DOHH2 (cell line): Measurements from ENCODE around the gene THBD.

Experiments used
- EZH2phosphoT487 ChIP-seq: fragments of 200-600 bp; sonication (generic); IDR thresholded peaks from 2 replicates; pipeline ENCODE4 v1.6.1; 2017; ENCODE audit warnings: borderline replicate concordance, mild to moderate bottlenecking, antibody characterized with exemption, low read length, moderate library complexity, mixed read lengths
- TF ChIP-seq, protein P1 (sequence below): fragments of 200-600 bp; sonication (generic); IDR thresholded peaks from one replicate; pipeline ENCODE4 v1.5.1; 2014; ENCODE audit warnings: antibody characterized with exemption, mild to moderate bottlenecking, low read depth, low read length; ENCODE audit not compliant: poor library complexity, severe bottlenecking

DNA sequence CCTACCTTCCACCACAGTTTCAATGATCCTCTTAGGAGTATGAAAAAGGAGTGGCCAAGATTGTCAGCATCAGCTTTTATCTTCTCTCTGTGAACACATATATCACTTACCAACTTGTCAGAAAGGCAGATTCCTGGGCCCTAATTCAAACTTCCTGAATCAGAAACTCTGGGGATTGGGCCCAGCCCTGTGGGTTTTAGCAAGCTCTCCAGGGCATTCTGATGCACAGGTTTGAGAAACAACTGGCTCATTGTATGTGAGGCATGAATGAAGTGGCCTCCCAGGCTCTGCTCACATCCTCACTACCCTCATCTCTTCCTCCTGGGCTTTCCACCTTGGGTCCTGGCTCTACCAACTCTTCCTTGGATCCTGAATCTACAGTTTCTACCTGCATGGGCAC lies 13.2 kb upstream of the THBD start:
- TF ChIP-seq, protein P1, sequence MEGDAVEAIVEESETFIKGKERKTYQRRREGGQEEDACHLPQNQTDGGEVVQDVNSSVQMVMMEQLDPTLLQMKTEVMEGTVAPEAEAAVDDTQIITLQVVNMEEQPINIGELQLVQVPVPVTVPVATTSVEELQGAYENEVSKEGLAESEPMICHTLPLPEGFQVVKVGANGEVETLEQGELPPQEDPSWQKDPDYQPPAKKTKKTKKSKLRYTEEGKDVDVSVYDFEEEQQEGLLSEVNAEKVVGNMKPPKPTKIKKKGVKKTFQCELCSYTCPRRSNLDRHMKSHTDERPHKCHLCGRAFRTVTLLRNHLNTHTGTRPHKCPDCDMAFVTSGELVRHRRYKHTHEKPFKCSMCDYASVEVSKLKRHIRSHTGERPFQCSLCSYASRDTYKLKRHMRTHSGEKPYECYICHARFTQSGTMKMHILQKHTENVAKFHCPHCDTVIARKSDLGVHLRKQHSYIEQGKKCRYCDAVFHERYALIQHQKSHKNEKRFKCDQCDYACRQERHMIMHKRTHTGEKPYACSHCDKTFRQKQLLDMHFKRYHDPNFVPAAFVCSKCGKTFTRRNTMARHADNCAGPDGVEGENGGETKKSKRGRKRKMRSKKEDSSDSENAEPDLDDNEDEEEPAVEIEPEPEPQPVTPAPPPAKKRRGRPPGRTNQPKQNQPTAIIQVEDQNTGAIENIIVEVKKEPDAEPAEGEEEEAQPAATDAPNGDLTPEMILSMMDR, result no peak
- TF ChIP-seq EZH2phosphoT487, result no peak
